ES-I3 (cell line): ENCODE measurements around the gene DGKB.
"Not testable (repeated sequence)": the region's sequence is repeated elsewhere in the genome, so short reads cannot be mapped to it uniquely, and the experiment has no call there.

Experiments used
- H3K36me3 ChIP-seq: 2 replicates; pipeline ENCODE4 v1.6.1; 2013; ENCODE audit warnings: mild to moderate bottlenecking, low read length, control low read depth, moderate library complexity; ENCODE audit not compliant: insufficient read depth
- H3K4me1 ChIP-seq: 2 replicates; pipeline ENCODE4 v1.6.1; 2013; ENCODE audit warnings: mild to moderate bottlenecking, control low read depth, low read length; ENCODE audit not compliant: insufficient read depth
- H3K9ac ChIP-seq: 2 replicates; pipeline ENCODE4 v1.6.1; 2013; ENCODE audit warnings: low read depth, mild to moderate bottlenecking, low read length, moderate library complexity
- H3K9me3 ChIP-seq: 2 replicates; pipeline ENCODE4 v1.6.1; 2013; ENCODE audit warnings: mild to moderate bottlenecking, low read length, moderate library complexity; ENCODE audit not compliant: control insufficient read depth, insufficient read depth

DGKB gene

GRCh38 chr7:14483663-14484062 is 418.9 kb downstream of the DGKB start:
- no peaks in the 10 kb centered on the region for H3K4me1 ChIP-seq
- no peaks in the 10 kb centered on the region for H3K9me3 ChIP-seq
- H3K9ac ChIP-seq, result no peak overlapping the region
- H3K36me3 ChIP-seq, result no peaks in the 10 kb centered on the region

GRCh38 chr7:14480281-14480680 is 422.3 kb downstream of the DGKB start:
- Histone ChIP-seq H3K9ac (no peak overlapping the region), H3K36me3 (no peaks in the 10 kb centered on the region), H3K9me3 (no peaks in the 10 kb centered on the region), H3K4me1 (no peaks in the 10 kb centered on the region)

- Histone ChIP-seq H3K9ac (no peak overlapping the region), H3K4me1 (no peaks in the 10 kb centered on the region), H3K36me3 (no peaks in the 10 kb centered on the region), H3K9me3 (peaks cover 4% of the 10 kb centered on the region; the same call in 1 of the 2 replicates)
Observed at GRCh38 chr7:14478834-14479510, 423.6 kb downstream of the DGKB start.

- not testable (repeated sequence) for H3K9me3 ChIP-seq, H3K36me3 ChIP-seq, H3K4me1 ChIP-seq, H3K9ac ChIP-seq
Observed at GRCh38 chr7:14461716-14462115, 440.8 kb downstream of the DGKB start.

GRCh38 chr7:14458846-14459245 is 443.7 kb downstream of the DGKB start:
- not testable (repeated sequence) for H3K9ac ChIP-seq, H3K36me3 ChIP-seq, H3K4me1 ChIP-seq, H3K9me3 ChIP-seq

- Histone ChIP-seq H3K4me1 (no peaks in the 10 kb centered on the region), H3K36me3 (no peaks in the 10 kb centered on the region), H3K9ac (no peak overlapping the region; the same call in 1 of the 2 replicates), H3K9me3 (no peaks in the 10 kb centered on the region)
Observed at GRCh38 chr7:14457568-14458453, 444.7 kb downstream of the DGKB start.

- no peaks in the 10 kb centered on the region for H3K36me3 ChIP-seq
Observed at GRCh38 chr7:14449291-14449690, 453.3 kb downstream of the DGKB start.

GRCh38 chr7:14446829-14447228 is 455.7 kb downstream of the DGKB start:
- H3K4me1 ChIP-seq, result no peaks in the 10 kb centered on the region
- no peaks in the 10 kb centered on the region for H3K9me3 ChIP-seq
- H3K36me3 ChIP-seq, result no peaks in the 10 kb centered on the region
- H3K9ac ChIP-seq, result no peak overlapping the region

More at GRCh38 chr7:14449291-14449690, 453.3 kb downstream of the DGKB start:
- no peak overlapping the region for H3K9ac ChIP-seq
- H3K4me1 ChIP-seq, result no peaks in the 10 kb centered on the region
- H3K9me3 ChIP-seq, result no peaks in the 10 kb centered on the region

GRCh38 chr7:14446219-14446618 is 456.3 kb downstream of the DGKB start:
- H3K36me3 ChIP-seq, result no peaks in the 10 kb centered on the region
- H3K4me1 ChIP-seq, result no peaks in the 10 kb centered on the region
- H3K9me3 ChIP-seq, result no peaks in the 10 kb centered on the region
- no peak overlapping the region for H3K9ac ChIP-seq

- Histone ChIP-seq H3K36me3 (no peaks in the 10 kb centered on the region; the same call in 1 of the 2 replicates), H3K4me1 (no peaks in the 10 kb centered on the region), H3K9me3 (no peaks in the 10 kb centered on the region), H3K9ac (no peak overlapping the region)
Observed at GRCh38 chr7:14438366-14438765, 464.2 kb downstream of the DGKB start.

- H3K4me1 ChIP-seq, result no peaks in the 10 kb centered on the region
- no peak overlapping the region for H3K9ac ChIP-seq
- no peaks in the 10 kb centered on the region for H3K9me3 ChIP-seq
- no peaks in the 10 kb centered on the region; the same call in 1 of the 2 replicates for H3K36me3 ChIP-seq
Observed at GRCh38 chr7:14436878-14437277, 465.7 kb downstream of the DGKB start.

GRCh38 chr7:14432924-14433323 is 469.6 kb downstream of the DGKB start:
- Histone ChIP-seq H3K4me1 (peaks cover 3% of the 10 kb centered on the region; the same call in 1 of the 2 replicates), H3K36me3 (no peaks in the 10 kb centered on the region)

GRCh38 chr7:14430926-14431325 is 471.6 kb downstream of the DGKB start:
- H3K9ac ChIP-seq, result no peak overlapping the region
- H3K36me3 ChIP-seq, result no peaks in the 10 kb centered on the region
- no peaks in the 10 kb centered on the region; the same call in 1 of the 2 replicates for H3K9me3 ChIP-seq
- peaks cover 3% of the 10 kb centered on the region; the same call in 1 of the 2 replicates for H3K4me1 ChIP-seq

More at GRCh38 chr7:14432924-14433323, 469.6 kb downstream of the DGKB start:
- no peaks in the 10 kb centered on the region for H3K9me3 ChIP-seq
- no peak overlapping the region for H3K9ac ChIP-seq

- no peaks in the 10 kb centered on the region for H3K4me1 ChIP-seq
- H3K9ac ChIP-seq, result no peak overlapping the region
- H3K36me3 ChIP-seq, result no peaks in the 10 kb centered on the region
- H3K9me3 ChIP-seq, result no peaks in the 10 kb centered on the region; the same call in 1 of the 2 replicates
Observed at GRCh38 chr7:14425559-14425958, 477.0 kb downstream of the DGKB start.

GRCh38 chr7:14424675-14425074 is 477.9 kb downstream of the DGKB start:
- Histone ChIP-seq H3K4me1 (no peaks in the 10 kb centered on the region), H3K9me3 (no peaks in the 10 kb centered on the region; the same call in 1 of the 2 replicates), H3K36me3 (no peaks in the 10 kb centered on the region), H3K9ac (no peak overlapping the region)
